ELF-1 (cell line): ENCODE measurements around the gene MYF5.

Source experiments
- DNase-seq: peaks from one replicate; pipeline ENCODE4 v3.0.0-alpha.2; 2016; ENCODE audit warnings: low read depth, low spot score

Gene MYF5

GRCh38 chr12:80763874-80764273 is 47.2 kb downstream of the MYF5 start:
- DNase-seq: peak; percentile 45

DNA sequence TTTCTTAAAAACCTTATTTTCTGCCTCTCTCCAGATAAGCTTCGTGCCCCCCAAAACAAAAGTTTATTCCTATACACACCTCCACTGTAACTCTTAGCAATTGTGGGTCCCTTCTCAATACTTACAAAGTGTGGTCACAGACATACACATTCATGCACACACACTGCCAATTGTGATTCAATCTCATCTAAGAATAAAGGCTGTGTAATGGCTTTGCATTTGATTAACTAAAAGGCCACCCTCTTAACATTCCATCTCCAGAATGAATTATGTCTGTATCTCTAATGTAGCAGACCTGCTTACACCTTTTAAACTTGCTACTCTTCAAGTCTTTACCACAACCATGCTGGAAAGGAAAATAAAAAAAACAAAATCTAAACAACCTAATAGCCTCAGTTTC is 49.5 kb downstream of the MYF5 start:
- DNase-seq: no peak

DNA sequence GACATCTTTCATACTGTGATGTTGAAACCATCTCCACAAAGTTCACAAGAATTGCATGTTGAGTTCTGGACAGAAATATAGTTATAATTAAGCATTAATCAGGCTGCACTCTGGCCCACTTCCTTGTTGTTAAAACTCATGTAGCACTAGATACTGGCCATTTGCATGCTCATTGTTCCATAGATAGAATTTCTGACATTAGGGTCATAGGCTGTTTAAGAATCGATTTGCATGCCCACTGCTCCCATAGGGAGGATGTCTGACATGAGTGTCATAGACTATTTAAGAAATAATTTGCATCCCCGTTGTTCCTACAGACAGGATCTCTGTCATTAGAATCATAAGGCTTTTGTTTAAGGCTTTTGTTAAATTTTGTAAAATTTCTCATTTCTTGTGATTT is 50.2 kb downstream of the MYF5 start:
- DNase-seq: no peak
